OCI-LY7 (cell line): ENCODE measurements around the gene BROX. TPM values are rescaled to one million over a fixed set of nuclear protein-coding genes. Genes with fewer than 3 reads are reported as not detected.

Source experiments
- BruUV-seq: library from RNA; stranded (reverse); fragments of 400-500 nt; replicated peaks from 2 replicates; lab custom pipeline; 2021; lab: Mats Ljungman, UMichigan
- CTCF ChIA-PET: fragments of 300-600 bp; sonication (Branson Sonifier 250); formaldehyde crosslinking; loops from one replicate; lab custom pipeline; 2022; ENCODE audit warnings: antibody characterized with exemption; ENCODE audit not compliant: unreplicated experiment; lab: Charles Lee
- POLR2A ChIA-PET: fragments of 300-600 bp; sonication (Branson Sonifier 250); formaldehyde crosslinking; loops from one replicate; lab custom pipeline; 2022; ENCODE audit warnings: antibody characterized with exemption; lab: Charles Lee
- DNase-seq: peaks from one replicate; pipeline ENCODE4 v3.0.0-alpha.2; 2015; ENCODE audit warnings: low spot score
- H2AFZ ChIP-seq: fragments of 200-600 bp; sonication (generic), shearing (Covaris generic); 2 replicates; pipeline ENCODE4 v1.6.1; 2014; ENCODE audit warnings: mild to moderate bottlenecking, antibody characterized with exemption, low read length, moderate library complexity
- H3K27ac ChIP-seq: fragments of 200-600 bp; sonication (generic); 2 replicates; pipeline ENCODE4 v1.5.1; 2014; ENCODE audit warnings: mixed run types, low read depth, mild to moderate bottlenecking, moderate library complexity, low read length, inconsistent platforms; ENCODE audit not compliant: poor library complexity, severe bottlenecking
- H3K36me3 ChIP-seq: fragments of 200-600 bp; sonication (generic); 2 replicates; pipeline ENCODE4 v1.6.1; 2014; ENCODE audit warnings: mild to moderate bottlenecking, antibody characterized with exemption, low read length, moderate library complexity, mixed read lengths; ENCODE audit not compliant: insufficient read depth
- H3K4me1 ChIP-seq: fragments of 200-600 bp; sonication (generic); 2 replicates; pipeline ENCODE4 v1.5.1; 2014; ENCODE audit warnings: mild to moderate bottlenecking, low read length; ENCODE audit not compliant: insufficient read depth, poor library complexity, severe bottlenecking
- H3K4me2 ChIP-seq: fragments of 200-600 bp; sonication (generic); 2 replicates; pipeline ENCODE4 v1.6.1; 2014; ENCODE audit warnings: mild to moderate bottlenecking, low read length
- H3K4me3 ChIP-seq: fragments of 200-600 bp; sonication (generic); 2 replicates; pipeline ENCODE4 v1.5.1; 2014; ENCODE audit warnings: mild to moderate bottlenecking, low read depth, low read length; ENCODE audit not compliant: poor library complexity, severe bottlenecking
- H3K79me2 ChIP-seq: fragments of 200-600 bp; sonication (generic); 2 replicates; pipeline ENCODE4 v1.6.1; 2016; ENCODE audit warnings: low read depth, mild to moderate bottlenecking, low read length, moderate library complexity, mixed read lengths; ENCODE audit not compliant: insufficient read depth
- H3K9me2 ChIP-seq: fragments of 200-600 bp; sonication (generic); 2 replicates; pipeline ENCODE4 v1.6.1; 2016; ENCODE audit warnings: mild to moderate bottlenecking, low read length, mixed read lengths; ENCODE audit not compliant: insufficient read depth
- H3K9me3 ChIP-seq: fragments of 200-600 bp; sonication (generic); 2 replicates; pipeline ENCODE4 v1.6.1; 2014; ENCODE audit warnings: mild to moderate bottlenecking, mixed run types, low read length, mixed read lengths
- H4K20me1 ChIP-seq: fragments of 200-600 bp; sonication (generic); 2 replicates; pipeline ENCODE4 v1.6.1; 2014; ENCODE audit warnings: mild to moderate bottlenecking, antibody characterized with exemption, low read length, moderate library complexity, mixed read lengths; ENCODE audit not compliant: insufficient read depth
- EZH2phosphoT487 ChIP-seq: fragments of 200-600 bp; sonication (generic); IDR thresholded peaks from 2 replicates; pipeline ENCODE4 v1.6.1; 2018; ENCODE audit warnings: low read depth, borderline replicate concordance, mild to moderate bottlenecking, mixed run types, antibody characterized with exemption, low read length, moderate library complexity, mixed read lengths
- intact Hi-C: fragments of 100-400 bp; cut with micrococcal nuclease; formaldehyde crosslinking; loops from one replicate; pipeline ENCODE4 v1.10.0; 2022; ENCODE audit not compliant: unreplicated experiment
- total RNA-seq, 2 experiments: library from RNA; depleted of rRNA in 1 of 2; stranded (reverse); fragments of >200 nt in 1 of 2; shearing (Covaris generic) in 1 of 2; gene quantifications; 2 replicates each; pipeline ENCODE4 v1.2.3, GENCODE V29; 2014 to 2022
- TF ChIP-seq, protein P1 (sequence below): fragments of 200-600 bp; sonication (generic); conservative IDR thresholded peaks from 2 replicates; pipeline ENCODE4 v1.5.1; 2014; ENCODE audit warnings: mild to moderate bottlenecking, antibody characterized with exemption, low read length, moderate library complexity, mixed read lengths

Gene BROX
- total RNA-seq, 2 experiments from 2014 or later: 22.3 to 34.0 TPM

DNA sequence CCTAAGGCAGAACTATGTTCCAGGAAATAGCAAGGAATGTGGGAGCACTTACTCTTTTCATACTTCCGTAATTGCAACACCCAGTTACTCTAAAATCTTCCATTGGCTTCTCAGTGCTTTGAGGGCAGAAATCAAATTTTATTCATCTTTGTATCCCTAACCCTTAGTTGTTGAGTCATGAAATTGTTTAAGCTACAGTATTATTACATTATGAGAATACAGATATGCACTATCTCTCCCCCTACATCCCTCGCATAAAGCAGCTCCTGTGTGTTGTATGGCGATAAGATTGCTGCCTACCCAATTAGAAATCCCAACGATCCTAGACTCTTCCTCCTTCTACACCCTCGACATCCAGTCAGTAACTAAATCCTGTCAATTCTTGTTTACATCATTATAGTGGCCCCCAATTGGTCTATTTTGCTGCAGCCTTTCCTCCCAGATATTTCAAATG is 2.6 kb upstream of the BROX start:
- H3K79me2 ChIP-seq: peaks cover 51% of the 10 kb centered on the region
- intact Hi-C loops: loop anchor here (5.0 to 10.0 kb wide), 2 partner anchors 245 to 967 kb away; partner anchors contain the start of gene DUSP10
- POLR2A ChIA-PET: interaction anchor here (1.0 to 1.1 kb wide), 2 partner anchors 13 to 29 kb away, joined by 3 read pairs; no protein-coding TSS in a partner anchor
- BruUV-seq: no TSS peak
- H2AFZ ChIP-seq: no peak overlapping the region
- no peak overlapping the region for H3K4me3 ChIP-seq
- 0 out of 2 replicates have a peak, but pooled peaks cover 4% of the 10 kb centered on the region for H3K9me3 ChIP-seq
- peak overlapping the region; percentile 96; the same call in 1 of the 2 replicates for H3K4me2 ChIP-seq
- H3K36me3 ChIP-seq: peaks cover 15% of the 10 kb centered on the region
- no peaks in the 10 kb centered on the region for H3K9me2 ChIP-seq
- H4K20me1 ChIP-seq: no peaks in the 10 kb centered on the region
- no peak overlapping the region for H3K27ac ChIP-seq
- TF ChIP-seq EZH2phosphoT487: no peak
- TF ChIP-seq, protein P1, sequence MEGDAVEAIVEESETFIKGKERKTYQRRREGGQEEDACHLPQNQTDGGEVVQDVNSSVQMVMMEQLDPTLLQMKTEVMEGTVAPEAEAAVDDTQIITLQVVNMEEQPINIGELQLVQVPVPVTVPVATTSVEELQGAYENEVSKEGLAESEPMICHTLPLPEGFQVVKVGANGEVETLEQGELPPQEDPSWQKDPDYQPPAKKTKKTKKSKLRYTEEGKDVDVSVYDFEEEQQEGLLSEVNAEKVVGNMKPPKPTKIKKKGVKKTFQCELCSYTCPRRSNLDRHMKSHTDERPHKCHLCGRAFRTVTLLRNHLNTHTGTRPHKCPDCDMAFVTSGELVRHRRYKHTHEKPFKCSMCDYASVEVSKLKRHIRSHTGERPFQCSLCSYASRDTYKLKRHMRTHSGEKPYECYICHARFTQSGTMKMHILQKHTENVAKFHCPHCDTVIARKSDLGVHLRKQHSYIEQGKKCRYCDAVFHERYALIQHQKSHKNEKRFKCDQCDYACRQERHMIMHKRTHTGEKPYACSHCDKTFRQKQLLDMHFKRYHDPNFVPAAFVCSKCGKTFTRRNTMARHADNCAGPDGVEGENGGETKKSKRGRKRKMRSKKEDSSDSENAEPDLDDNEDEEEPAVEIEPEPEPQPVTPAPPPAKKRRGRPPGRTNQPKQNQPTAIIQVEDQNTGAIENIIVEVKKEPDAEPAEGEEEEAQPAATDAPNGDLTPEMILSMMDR: no peak
- DNase-seq: no peak
- H3K4me1 ChIP-seq: peaks cover 17% of the 10 kb centered on the region
- CTCF ChIA-PET: no interaction called here

DNA sequence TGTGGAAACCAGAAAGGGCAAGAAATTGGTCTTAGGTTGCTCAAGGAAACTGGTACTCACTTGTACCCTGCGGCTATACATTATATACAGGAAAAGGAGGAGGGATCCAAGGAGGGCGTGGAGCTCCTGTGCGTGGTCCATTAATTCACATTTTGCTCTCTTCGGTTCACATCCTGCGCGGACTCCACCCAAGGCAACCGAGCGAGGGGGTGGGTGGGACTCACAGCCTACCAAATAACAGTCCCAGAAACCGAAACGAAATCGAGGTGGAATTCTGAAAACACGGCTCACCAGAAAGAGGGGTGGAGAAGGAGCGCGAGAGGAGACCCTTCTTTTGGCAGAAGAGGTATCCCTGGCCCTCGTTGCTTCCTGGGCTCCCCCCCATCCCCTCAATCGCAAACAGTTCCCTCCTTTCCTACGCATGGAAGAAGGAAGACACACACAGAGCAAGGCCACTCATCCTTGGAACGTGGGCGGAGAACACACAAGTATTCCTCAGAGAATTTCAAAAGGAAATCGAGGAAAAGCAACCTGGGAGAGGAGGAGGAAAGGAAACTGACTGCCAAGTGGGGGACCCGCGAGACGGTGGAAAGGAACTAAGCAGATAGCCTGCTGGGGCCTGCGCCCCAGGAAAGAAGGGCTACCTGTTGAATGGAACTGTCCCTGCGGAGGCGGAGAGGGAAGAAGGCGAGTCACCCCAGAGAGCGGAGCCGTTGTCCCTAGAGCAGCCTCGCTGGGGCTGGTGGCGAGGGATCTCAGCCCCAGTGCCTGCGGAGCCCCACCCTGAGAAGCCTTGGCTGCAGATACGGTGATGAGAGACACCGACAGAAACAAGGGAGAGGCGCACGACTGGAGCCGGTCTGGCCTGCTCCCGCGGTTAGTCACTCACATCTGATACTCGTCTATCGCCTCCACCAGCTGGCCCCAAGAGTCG is 778 bp upstream of the BROX start:
- H3K4me2 ChIP-seq: peak overlapping the region; percentile 96

More for the DNA sequence above, 778 bp upstream of the BROX start:
- Histone ChIP-seq H3K4me3 (peak overlapping the region; percentile 98), H3K4me1 (peaks cover 17% of the 10 kb centered on the region), H2AFZ (peak overlapping the region; percentile 33), H3K9me2 (no peaks in the 10 kb centered on the region), H3K79me2 (peaks cover 34% of the 10 kb centered on the region), H3K9me3 (no peaks in the 10 kb centered on the region), H4K20me1 (no peaks in the 10 kb centered on the region), H3K36me3 (peaks cover 21% of the 10 kb centered on the region), H3K27ac (peak overlapping the region; percentile 51)
- ChIA-PET POLR2A (interaction anchor here (0.6 to 1.9 kb wide), 6 partner anchors 9 to 122 kb away, joined by 3 to 13 read pairs (median 4); partner anchors contain the start of gene TAF1A), CTCF (interaction anchor here (0.6 kb wide), 1 partner anchor 252 kb away, joined by 3 read pairs; no protein-coding TSS in a partner anchor)
- no peak for TF ChIP-seq EZH2phosphoT487
- TF ChIP-seq, protein P1: no peak
- intact Hi-C loops: loop anchor here (1.0 to 10.0 kb wide), 4 partner anchors 21 to 969 kb away; partner anchors contain the start of gene DUSP10
- peak; percentile 62 for DNase-seq
- BruUV-seq: TSS peak; percentile 69
